ENCODE data around the gene ARL14EP.

- TF ChIP-seq, protein P1, sequence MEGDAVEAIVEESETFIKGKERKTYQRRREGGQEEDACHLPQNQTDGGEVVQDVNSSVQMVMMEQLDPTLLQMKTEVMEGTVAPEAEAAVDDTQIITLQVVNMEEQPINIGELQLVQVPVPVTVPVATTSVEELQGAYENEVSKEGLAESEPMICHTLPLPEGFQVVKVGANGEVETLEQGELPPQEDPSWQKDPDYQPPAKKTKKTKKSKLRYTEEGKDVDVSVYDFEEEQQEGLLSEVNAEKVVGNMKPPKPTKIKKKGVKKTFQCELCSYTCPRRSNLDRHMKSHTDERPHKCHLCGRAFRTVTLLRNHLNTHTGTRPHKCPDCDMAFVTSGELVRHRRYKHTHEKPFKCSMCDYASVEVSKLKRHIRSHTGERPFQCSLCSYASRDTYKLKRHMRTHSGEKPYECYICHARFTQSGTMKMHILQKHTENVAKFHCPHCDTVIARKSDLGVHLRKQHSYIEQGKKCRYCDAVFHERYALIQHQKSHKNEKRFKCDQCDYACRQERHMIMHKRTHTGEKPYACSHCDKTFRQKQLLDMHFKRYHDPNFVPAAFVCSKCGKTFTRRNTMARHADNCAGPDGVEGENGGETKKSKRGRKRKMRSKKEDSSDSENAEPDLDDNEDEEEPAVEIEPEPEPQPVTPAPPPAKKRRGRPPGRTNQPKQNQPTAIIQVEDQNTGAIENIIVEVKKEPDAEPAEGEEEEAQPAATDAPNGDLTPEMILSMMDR (IDR thresholded peaks at IDR 0.05): no peak
- TF ChIP-seq POLR2A (IDR thresholded peaks at IDR 0.05): no peak
Measured at GRCh38 chr11:30321321-30321720, 1.6 kb upstream of the ARL14EP start.
